Stimulated activated CD4-positive, alpha-beta T cell treated with anti-CD3 and anti-CD28 coated beads, Interleukin-12 subunit alpha, Interleukin-12 subunit beta, amount 100 ng/mL, for 4 hours (primary cell): ENCODE results near the gene EDEM1.

Source experiments
- DNase-seq: peaks from one replicate; pipeline ENCODE4 v3.0.0-alpha.2; 2020

Gene EDEM1

GRCh38 chr3:5201536-5201935, 14.0 kb downstream of the EDEM1 start:
- DNase-seq, result no peak

GRCh38 chr3:5202222-5202621, 14.7 kb downstream of the EDEM1 start:
- no peak for DNase-seq

- no peak for DNase-seq
Measured at GRCh38 chr3:5205165-5205941, 17.8 kb downstream of the EDEM1 start.

GRCh38 chr3:5210926-5211325, 23.4 kb downstream of the EDEM1 start:
- no peak for DNase-seq

GRCh38 chr3:5212628-5213573, 25.4 kb downstream of the EDEM1 start:
- no peak for DNase-seq

- DNase-seq, result no peak
Measured at GRCh38 chr3:5213574-5213966, 26.1 kb downstream of the EDEM1 start.

- no peak for DNase-seq
Measured at GRCh38 chr3:5214352-5214751, 26.8 kb downstream of the EDEM1 start.

GRCh38 chr3:5217824-5218595, 30.5 kb downstream of the EDEM1 start:
- no peak for DNase-seq

- no peak for DNase-seq
Measured at GRCh38 chr3:5218815-5219214, 31.3 kb downstream of the EDEM1 start.

- no peak for DNase-seq
Measured at GRCh38 chr3:5219216-5219615, 31.7 kb downstream of the EDEM1 start.

GRCh38 chr3:5220193-5220592, 32.7 kb downstream of the EDEM1 start:
- no peak for DNase-seq

GRCh38 chr3:5220667-5221431, 33.3 kb downstream of the EDEM1 start:
- DNase-seq, result no peak

GRCh38 chr3:5221701-5222100, 34.2 kb downstream of the EDEM1 start:
- DNase-seq, result no peak

- DNase-seq, result no peak
Measured at GRCh38 chr3:5222283-5223005, 34.9 kb downstream of the EDEM1 start.

GRCh38 chr3:5226783-5227182, 39.3 kb downstream of the EDEM1 start:
- DNase-seq, result no peak

- DNase-seq, result no peak
Measured at GRCh38 chr3:5227812-5228211, 40.3 kb downstream of the EDEM1 start.

- DNase-seq, result no peak
Measured at GRCh38 chr3:5229414-5229813, 41.9 kb downstream of the EDEM1 start.

- DNase-seq, result no peak
Measured at GRCh38 chr3:5231074-5231473, 43.6 kb downstream of the EDEM1 start.

- DNase-seq, result no peak
Measured at GRCh38 chr3:5231487-5231886, 44.0 kb downstream of the EDEM1 start.

GRCh38 chr3:5232570-5232969, 45.1 kb downstream of the EDEM1 start:
- no peak for DNase-seq

GRCh38 chr3:5233026-5233425, 45.5 kb downstream of the EDEM1 start:
- DNase-seq, result no peak

- no peak for DNase-seq
Measured at GRCh38 chr3:5235655-5236054, 48.1 kb downstream of the EDEM1 start.
